ENCODE data around the gene PTPA.

The PTPA gene

DNA sequence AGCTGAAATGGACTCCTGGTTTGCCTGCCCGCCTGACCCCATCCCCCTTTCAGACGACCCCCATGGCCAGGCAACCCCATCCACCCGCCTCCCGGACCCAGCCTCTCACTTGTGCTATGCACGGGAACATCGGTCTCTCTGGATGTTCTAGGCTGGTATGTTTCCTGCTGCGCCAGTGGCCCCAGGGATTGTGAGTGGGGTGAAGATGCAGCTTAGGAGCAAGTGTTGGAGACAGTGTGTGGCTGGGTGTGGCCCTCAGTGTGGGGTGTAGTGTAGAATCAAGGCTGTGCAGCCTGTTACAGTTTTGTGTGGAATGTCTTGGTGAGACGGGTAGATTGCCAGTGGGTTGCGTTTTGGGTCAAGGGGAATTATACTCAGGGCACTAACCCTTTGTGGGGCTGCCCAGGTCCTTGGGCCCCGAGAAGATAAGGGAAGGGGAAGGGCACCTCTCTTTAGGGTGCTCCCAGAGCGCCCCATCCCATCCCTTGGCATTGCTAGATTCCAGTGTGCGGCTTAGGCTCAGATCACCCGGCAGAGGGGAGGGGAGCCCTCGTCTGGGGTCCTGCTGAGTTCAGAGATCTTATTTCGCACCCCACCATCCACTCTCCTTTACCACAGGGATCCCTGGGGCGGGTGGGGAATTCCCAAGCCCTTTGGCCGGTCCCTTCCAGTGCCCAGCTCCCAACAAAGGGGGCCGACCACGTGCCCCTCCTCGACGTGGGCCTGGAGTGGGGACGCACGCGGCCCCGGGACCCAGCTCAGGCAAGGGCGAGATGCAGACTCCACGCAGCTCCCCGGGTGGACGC lies 62.3 kb downstream of the PTPA start:
- Histone ChIP-seq H3K36me3 (replicated peaks) (no peaks in the 10 kb centered on the region), H3K27me3 (ENCODE audit: low read depth) (peaks cover 3% of the 10 kb centered on the region; the same call in 1 of the 2 replicates), H3K4me1 (peaks cover 16% of the 10 kb centered on the region), H3K4me3 (peak overlapping the region; percentile 50), H3K9me3 (no peaks in the 10 kb centered on the region; the same call in 1 of the 2 replicates)
- in situ Hi-C loops (cut with MboI; ENCODE audit: low sequenced_read_pairs) = loop anchor here (10.0 kb wide), 1 partner anchor 441 kb away; no protein-coding TSS in a partner anchor
- no peak for DNase-seq (ENCODE audit: low spot score in 2 of 2)

DNA sequence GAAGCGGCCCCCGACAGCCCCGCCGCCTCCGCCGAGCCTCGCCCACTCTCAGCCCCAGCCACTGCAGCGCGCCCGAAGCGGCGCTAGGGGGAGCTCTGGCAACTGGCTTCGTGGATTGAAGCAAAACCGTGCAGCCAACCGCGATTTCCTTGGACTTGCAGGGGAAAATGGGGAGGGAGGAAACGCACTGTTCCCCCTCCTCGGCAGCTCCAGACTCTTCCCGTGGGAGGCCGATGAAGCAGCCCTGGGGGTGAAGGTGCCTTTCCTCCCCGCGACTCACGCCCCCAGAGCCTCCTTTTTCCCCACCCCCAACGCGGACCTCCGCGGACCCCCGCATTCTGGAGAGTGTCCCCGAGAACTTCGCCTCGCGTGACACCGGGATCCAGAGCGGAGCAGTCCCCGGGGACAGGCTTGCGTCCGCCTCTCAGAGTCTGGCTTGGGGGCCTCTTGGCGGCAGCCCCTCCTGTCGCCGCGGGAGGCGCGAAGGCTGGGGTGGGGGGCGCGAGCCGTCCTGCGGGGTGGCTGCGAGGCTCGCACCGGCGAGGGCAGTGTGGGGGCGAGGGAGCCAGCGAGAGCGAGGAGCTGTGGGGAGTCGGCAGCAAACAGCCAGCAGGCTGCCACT lies 63.0 kb downstream of the PTPA start:
- H3K9me3 ChIP-seq = no peaks in the 10 kb centered on the region; the same call in 1 of the 2 replicates
- peaks cover 3% of the 10 kb centered on the region; the same call in 1 of the 2 replicates for H3K27me3 ChIP-seq (ENCODE audit: low read depth)
- no peaks in the 10 kb centered on the region for H3K36me3 ChIP-seq (replicated peaks)
- peaks cover 22% of the 10 kb centered on the region for H3K4me1 ChIP-seq
- in situ Hi-C loops (cut with MboI; ENCODE audit: low sequenced_read_pairs) = loop anchor here (10.0 kb wide), 1 partner anchor 441 kb away; no protein-coding TSS in a partner anchor
- peak overlapping the region; percentile 50 for H3K4me3 ChIP-seq
- peak; percentile 78 to 93 for DNase-seq (ENCODE audit: low spot score in 2 of 2)

DNA sequence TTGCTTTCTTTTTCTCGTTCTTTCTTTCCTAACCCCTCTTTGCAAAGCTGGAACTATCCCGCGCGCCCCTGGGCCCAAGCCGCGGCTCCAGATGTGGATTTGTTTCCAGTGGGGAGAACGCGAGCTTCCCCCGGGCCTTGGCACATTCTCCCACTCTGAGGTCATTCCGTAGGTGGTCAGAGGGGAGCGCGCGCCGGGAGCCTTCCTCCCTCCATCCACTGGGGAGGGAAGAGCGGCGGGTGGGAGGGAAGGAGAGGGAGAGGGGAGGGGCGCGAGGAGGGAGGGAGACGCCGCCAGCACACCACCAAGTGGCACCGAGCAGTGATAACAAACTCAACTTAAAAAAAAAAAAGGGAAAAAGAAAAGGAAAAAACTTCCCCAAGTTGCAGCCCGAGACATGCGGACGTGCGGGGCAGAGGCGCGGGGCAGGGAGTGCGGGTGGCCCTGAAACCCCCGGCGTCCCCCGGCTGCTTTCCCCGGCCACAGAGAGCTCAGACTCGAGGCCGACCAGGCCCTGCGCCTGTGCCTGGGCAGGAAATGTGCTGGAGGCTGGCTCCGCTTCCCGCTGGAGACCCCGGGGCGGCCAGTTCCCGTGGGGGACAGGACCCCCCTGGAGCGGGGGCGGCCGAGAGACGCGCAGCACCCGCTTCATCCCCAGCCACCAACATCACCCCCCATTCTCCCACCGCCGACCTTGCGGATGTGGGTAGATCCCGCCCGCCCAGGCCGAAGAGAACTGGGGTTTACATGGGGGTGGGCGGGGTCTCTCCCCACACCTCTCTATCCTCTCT lies 63.7 kb downstream of the PTPA start:
- Histone ChIP-seq H3K4me3 (peak overlapping the region; percentile 50), H3K27me3 (ENCODE audit: low read depth) (peaks cover 3% of the 10 kb centered on the region; the same call in 1 of the 2 replicates)
- in situ Hi-C loops (cut with MboI; ENCODE audit: low sequenced_read_pairs) = loop anchor here (10.0 kb wide), 1 partner anchor 440 kb away; no protein-coding TSS in a partner anchor

DNA sequence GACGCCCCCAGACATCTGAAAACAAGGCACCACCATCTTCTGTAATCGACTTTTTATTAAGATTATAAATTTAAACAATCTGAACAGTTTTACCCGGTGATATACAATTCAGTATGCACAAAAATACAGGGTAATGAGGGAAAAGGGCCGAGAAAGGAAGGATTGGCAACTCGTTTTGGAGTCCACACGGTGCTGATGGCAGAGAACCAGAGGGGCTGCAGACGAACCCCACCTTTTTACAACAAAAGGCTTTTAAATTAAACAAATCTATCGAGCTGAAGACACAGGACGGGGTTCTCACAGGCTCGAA lies 64.3 kb downstream of the PTPA start:
- no peaks in the 10 kb centered on the region for H3K36me3 ChIP-seq (replicated peaks)
- no peaks in the 10 kb centered on the region; the same call in 1 of the 2 replicates for H3K9me3 ChIP-seq
- no peak for DNase-seq (ENCODE audit: low spot score in 2 of 2)
- peak overlapping the region; percentile 50 for H3K4me3 ChIP-seq
- peaks cover 3% of the 10 kb centered on the region; the same call in 1 of the 2 replicates for H3K27me3 ChIP-seq (ENCODE audit: low read depth)
- H3K4me1 ChIP-seq = peaks cover 22% of the 10 kb centered on the region
- in situ Hi-C loops (cut with MboI; ENCODE audit: low sequenced_read_pairs) = loop anchor here (10.0 kb wide), 1 partner anchor 439 kb away; no protein-coding TSS in a partner anchor

More for the DNA sequence above, 63.7 kb downstream of the PTPA start:
- H3K9me3 ChIP-seq = no peaks in the 10 kb centered on the region; the same call in 1 of the 2 replicates
- DNase-seq (ENCODE audit: low spot score in 2 of 2) = peak; percentile 70 to 86
- H3K36me3 ChIP-seq (replicated peaks) = no peaks in the 10 kb centered on the region
- peaks cover 22% of the 10 kb centered on the region for H3K4me1 ChIP-seq

DNA sequence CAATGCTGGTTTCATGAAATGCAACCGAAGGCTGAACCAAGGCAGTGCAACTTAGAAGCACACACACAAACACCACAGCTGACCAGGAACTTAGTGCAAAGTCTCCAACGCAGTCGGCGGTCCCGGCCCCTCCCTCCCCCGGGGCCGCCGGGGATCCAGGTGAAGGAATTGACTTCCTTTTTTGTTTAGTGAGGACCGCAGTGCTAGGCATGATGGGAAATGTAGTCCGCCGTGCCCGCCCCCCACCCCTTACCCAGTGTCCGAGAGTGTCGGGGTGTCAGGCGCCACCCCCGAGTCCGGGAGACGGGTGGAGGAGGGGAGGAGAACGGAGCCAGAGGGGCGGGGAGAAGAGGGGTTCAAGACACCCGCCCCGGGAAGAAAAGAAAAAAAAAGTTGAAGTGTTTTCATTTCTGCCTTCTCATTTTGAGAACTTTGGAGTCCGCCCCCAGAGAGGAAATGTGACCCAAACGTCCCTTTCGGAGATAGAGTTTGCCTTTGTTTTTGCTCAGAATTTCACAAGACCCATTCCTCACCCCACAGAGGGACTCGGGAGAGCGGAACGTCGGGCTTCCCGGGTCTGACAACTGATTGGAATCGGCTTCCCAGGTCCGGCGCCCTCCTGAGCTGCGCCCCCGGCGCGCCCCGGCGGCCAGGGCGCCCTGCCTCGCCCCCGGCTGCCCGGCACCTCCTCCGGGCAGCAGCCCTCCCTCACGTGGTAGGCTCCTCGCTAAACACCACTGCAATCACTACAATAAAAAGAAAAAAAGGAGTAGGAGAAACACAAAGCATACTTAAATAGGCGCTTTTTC lies 64.8 kb downstream of the PTPA start:
- H3K4me1 ChIP-seq = peaks cover 22% of the 10 kb centered on the region
- peaks cover 3% of the 10 kb centered on the region; the same call in 1 of the 2 replicates for H3K27me3 ChIP-seq (ENCODE audit: low read depth)
- in situ Hi-C loops (cut with MboI; ENCODE audit: low sequenced_read_pairs) = loop anchor here (10.0 kb wide), 1 partner anchor 439 kb away; no protein-coding TSS in a partner anchor
- H3K36me3 ChIP-seq (replicated peaks) = no peaks in the 10 kb centered on the region
- DNase-seq (ENCODE audit: low spot score in 2 of 2) = peak; percentile 72 to 84
- no peaks in the 10 kb centered on the region; the same call in 1 of the 2 replicates for H3K9me3 ChIP-seq
- peak overlapping the region; percentile 50 for H3K4me3 ChIP-seq

DNA sequence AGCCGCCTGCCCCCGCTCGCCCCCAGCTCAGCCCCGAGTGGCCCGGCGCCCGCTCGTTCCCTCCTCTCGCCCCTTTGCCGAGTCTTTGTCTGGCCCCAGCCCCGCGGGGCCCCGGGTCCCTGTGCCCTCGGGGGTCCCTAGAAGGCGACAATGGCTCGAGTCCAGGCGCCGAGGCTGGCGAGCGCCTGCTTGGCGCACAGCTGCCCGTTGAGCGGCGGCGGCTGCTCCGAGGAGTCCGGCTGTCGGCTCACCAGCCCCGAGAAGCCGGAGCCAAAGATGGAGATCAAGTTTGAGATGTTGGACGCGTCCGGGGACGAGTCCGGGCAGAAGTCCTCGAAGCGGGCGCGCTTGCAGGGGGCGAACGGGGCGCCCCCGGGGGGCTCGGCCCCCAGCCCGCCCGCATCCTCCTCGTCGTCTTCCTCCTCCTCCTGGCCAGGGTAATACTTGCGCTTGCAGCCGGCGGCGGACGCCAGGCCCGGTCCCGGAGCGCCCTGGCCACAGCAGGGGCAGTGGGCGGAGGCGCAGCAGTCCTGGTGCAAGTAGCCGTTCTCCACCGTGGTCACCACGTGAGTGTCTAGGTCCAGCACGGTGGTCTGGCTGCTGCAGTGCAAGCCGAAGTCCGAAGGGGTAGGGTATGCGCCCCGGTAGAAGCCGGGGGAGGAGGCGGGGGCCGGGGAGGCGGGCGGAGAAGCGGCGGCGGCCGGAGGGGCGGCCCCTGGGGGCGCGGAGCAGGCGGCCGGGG lies 65.7 kb downstream of the PTPA start:
- in situ Hi-C loops (cut with MboI; ENCODE audit: low sequenced_read_pairs) = loop anchor here (10.0 kb wide), 1 partner anchor 438 kb away; no protein-coding TSS in a partner anchor
- Histone ChIP-seq H3K4me3 (peak overlapping the region; percentile 50), H3K27me3 (ENCODE audit: low read depth) (peaks cover 3% of the 10 kb centered on the region; the same call in 1 of the 2 replicates), H3K4me1 (peaks cover 22% of the 10 kb centered on the region), H3K9me3 (no peaks in the 10 kb centered on the region; the same call in 1 of the 2 replicates), H3K36me3 (replicated peaks) (no peaks in the 10 kb centered on the region)
- DNase-seq (ENCODE audit: low spot score in 2 of 2) = peak in 1 of 2 experiments; percentile 47

- peaks cover 3% of the 10 kb centered on the region; the same call in 1 of the 2 replicates for H3K27me3 ChIP-seq (ENCODE audit: low read depth)
- no peaks in the 10 kb centered on the region; the same call in 1 of the 2 replicates for H3K9me3 ChIP-seq
- peaks cover 22% of the 10 kb centered on the region for H3K4me1 ChIP-seq
- H3K36me3 ChIP-seq (replicated peaks) = no peaks in the 10 kb centered on the region
- H3K4me3 ChIP-seq = peak overlapping the region; percentile 63
- in situ Hi-C loops (cut with MboI; ENCODE audit: low sequenced_read_pairs) = loop anchor here (10.0 kb wide), 1 partner anchor 437 kb away; no protein-coding TSS in a partner anchor
- DNase-seq (ENCODE audit: low spot score in 2 of 2) = no peak
Observed at GRCh38 chr9:129177443-129177790, 66.2 kb downstream of the PTPA start.

DNA sequence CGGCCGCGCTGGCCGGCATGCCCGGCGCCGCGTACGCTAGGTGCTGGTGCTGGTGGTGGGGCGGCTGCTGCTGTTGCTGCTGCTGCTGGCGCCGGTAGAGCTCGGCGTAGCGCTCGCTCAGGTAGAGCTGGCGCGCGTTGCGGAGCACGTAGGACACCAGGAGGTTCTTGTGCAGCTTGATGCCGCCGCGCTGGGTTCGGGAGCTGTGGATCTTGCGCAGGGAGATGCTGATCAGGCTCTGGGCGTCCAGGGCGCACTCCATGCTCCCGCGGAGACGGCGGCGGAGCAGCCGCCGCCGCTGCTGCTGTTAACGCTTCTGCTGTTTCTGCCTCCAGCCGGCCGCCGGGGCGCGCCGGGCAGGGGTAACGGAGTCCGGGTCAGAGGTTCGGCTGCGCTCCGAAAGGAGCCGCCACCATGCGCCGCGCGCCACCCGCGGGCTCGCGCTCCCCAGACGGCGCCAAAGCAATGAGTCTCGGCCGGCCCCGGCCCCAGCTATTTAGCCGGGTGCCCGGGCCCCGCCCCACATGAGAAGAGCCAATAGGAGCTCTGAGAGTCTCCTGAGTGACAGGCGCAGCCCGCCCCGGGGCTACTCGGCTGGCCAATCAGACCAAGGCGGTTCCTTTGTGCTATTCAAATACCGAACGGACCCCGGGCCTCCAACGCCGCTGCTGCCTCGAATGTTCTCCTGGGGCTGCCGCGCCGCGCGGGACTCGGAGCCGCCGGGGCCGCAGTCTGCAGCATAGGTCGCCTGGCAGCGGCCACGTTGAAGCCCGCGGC lies 66.8 kb downstream of the PTPA start, which contains the start of gene IER5L:
Gene IER5L, minus strand, starts transcription at position 471 of the 777 bp plus-strand sequence. Its CDS starts 209 bp downstream, at position 262.
- Histone ChIP-seq H3K4me3 (peak within 1 kb of the TSS; percentile 63), H3K4me1 (peaks cover 22% of the 10 kb centered on the region), H3K9me3 (no peaks in the 10 kb centered on the region; the same call in 1 of the 2 replicates), H3K27me3 (ENCODE audit: low read depth) (peaks cover 3% of the 10 kb centered on the region; the same call in 1 of the 2 replicates), H3K36me3 (replicated peaks) (no peaks in the 10 kb centered on the region)
- peak; percentile 93 to 96 for DNase-seq (ENCODE audit: low spot score in 2 of 2)
- in situ Hi-C loops (cut with MboI; ENCODE audit: low sequenced_read_pairs) = loop anchor here (10.0 kb wide), 1 partner anchor 437 kb away; no protein-coding TSS in a partner anchor

DNA sequence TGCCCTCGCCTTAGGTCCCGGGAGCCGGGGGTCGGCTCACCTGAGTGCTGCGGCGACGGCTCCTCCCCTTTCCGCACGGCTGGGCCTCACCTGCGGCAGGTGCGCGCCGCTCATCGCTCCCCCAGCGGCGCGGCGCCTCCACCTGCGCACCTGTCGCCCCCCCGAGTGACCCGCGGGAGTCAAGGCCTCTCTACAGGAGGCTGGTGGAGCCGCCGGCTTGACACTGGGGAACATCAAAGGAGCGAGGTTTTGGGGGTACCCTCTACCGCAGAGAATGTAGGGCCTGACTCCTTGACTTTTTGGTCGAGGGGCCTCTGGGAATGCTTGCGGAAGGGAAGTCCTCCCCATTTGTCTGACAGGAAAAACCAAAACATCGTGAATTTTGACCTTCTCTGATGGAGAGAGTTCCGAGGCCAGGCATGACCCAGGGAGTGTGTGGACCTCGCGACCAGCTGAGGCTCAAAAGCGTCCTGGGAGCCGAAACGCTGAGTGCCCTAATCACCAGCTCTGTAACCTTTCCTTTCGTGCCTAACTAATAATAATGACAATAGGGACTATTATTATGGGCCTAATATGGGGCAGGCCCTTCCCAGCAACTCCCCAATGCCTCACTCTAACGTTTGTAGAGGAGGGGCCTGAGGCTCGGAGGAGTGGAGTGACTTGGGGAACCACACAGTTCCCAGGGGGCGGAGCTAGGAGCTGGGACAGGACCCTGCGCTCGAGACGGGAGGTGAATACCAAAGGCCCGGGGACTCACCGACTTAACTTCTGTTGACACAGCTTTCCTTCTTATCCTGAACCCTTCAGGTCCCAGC lies 67.6 kb downstream of the PTPA start:
- in situ Hi-C loops (cut with MboI; ENCODE audit: low sequenced_read_pairs) = loop anchor here (10.0 kb wide), 1 partner anchor 436 kb away; no protein-coding TSS in a partner anchor
- DNase-seq (ENCODE audit: low spot score in 2 of 2) = peak in 1 of 2 experiments; percentile 57

GRCh38 chr9:129181246-129181645 lies 70.0 kb downstream of the PTPA start:
- H3K4me1 ChIP-seq = peaks cover 9% of the 10 kb centered on the region
- in situ Hi-C loops (cut with MboI; ENCODE audit: low sequenced_read_pairs) = no loop called here
- no peaks in the 10 kb centered on the region for H3K27me3 ChIP-seq (ENCODE audit: low read depth)

More for the DNA sequence above, 67.6 kb downstream of the PTPA start:
- Histone ChIP-seq H3K27me3 (ENCODE audit: low read depth) (no peaks in the 10 kb centered on the region), H3K4me1 (peaks cover 22% of the 10 kb centered on the region), H3K4me3 (peak overlapping the region; percentile 63), H3K36me3 (replicated peaks) (no peaks in the 10 kb centered on the region), H3K9me3 (no peaks in the 10 kb centered on the region; the same call in 1 of the 2 replicates)

More at GRCh38 chr9:129181246-129181645, 70.0 kb downstream of the PTPA start:
- Histone ChIP-seq H3K4me3 (no peak overlapping the region), H3K9me3 (no peaks in the 10 kb centered on the region), H3K36me3 (replicated peaks) (no peaks in the 10 kb centered on the region)
- DNase-seq (ENCODE audit: low spot score in 2 of 2) = no peak

Data from HAP-1 (cell line).